Right renal pelvis (tissue), 4 donors: ENCODE results near the gene CETP. TPM values are rescaled to one million over a fixed set of nuclear protein-coding genes. Genes with fewer than 3 reads are reported as not detected.

Source experiments
- polyA plus RNA-seq, 4 donors: library from polyadenylated mRNA; unstranded; fragments of 120-200 nt; gene quantifications; one replicate each; pipeline ENCODE4 v1.2.1, GENCODE V29; 2013; ENCODE audit not compliant: insufficient read length in 4 of 4

CETP gene
- polyA plus RNA-seq, 4 donors = 11.6 to 16.4 (median 12.9) TPM

Other genes starting within 250 kb of the CETP start
- 10 to 100 TPM; 71.2 to 81.7 (median 72.5) TPM for gene NUP93, start 231.8 kb upstream of the CETP start, polyA plus RNA-seq
- gene SLC12A3, start 96.7 kb upstream of the CETP start, polyA plus RNA-seq = 10 to 100 TPM; 36.4 to 58.0 (median 44.9) TPM
- gene HERPUD1, start 29.8 kb upstream of the CETP start, polyA plus RNA-seq = 100 to 1,000 TPM; 116 to 134 (median 122) TPM
- gene NLRC5, start 27.6 kb downstream of the CETP start, polyA plus RNA-seq = 1 to 10 TPM; 2.1 to 3.3 (median 2.3) TPM
- gene CPNE2, start 130.6 kb downstream of the CETP start, polyA plus RNA-seq = 10 to 100 TPM; 34.7 to 40.8 (median 39.3) TPM
- 100 to 1,000 TPM in 3 of 4 donors, 10 to 100 TPM in 1; 90.5 to 123 (median 115) TPM for gene PSME3IP1, start 224.1 kb downstream of the CETP start, polyA plus RNA-seq
- 10 to 100 TPM; 39.7 to 54.0 (median 48.6) TPM for gene RSPRY1, start 224.4 kb downstream of the CETP start, polyA plus RNA-seq